ENCODE data around the gene BOD1. TPM values are rescaled to one million over a fixed set of nuclear protein-coding genes. Genes with fewer than 3 reads are reported as not detected.

Gene BOD1
- total and polyA plus RNA-seq, 10 of the 15 experiments (the other 5 are each of a cell fraction or from before 2014, with no cell fraction given), result 14.1 to 35.8 (median 29.6) TPM

DNA sequence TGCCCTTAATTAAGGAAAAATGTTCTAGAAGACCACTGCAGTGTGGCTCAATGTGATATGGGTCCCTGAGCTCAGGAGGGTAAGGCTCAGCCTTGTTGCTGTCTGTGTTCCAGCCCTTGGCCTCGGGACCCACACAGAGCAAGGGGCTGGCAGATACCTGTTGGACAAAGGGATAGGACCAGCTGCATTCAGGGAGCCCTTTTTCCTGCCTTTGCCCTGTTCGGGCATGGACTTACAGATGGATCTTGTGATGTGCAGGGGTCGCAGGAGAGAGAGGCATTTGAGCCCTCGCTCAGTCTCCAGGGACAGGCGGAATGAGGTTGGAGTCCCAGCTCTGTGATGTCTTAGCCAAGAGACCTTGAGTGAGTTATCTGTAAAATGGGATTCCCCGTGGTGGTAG is 12.1 kb upstream of the BOD1 start:
- H3K4me1 ChIP-seq (ENCODE audit: control insufficient read depth, insufficient read depth, low read length), result peaks cover 9% of the 10 kb centered on the region
- ATAC-seq (no peak), FAIRE-seq (no peak), DNase-seq (ENCODE audit: low read depth, low spot score) (no peak)
- no peak overlapping the region for H2AFZ ChIP-seq (ENCODE audit: control insufficient read depth, low read depth, low read length)
- H3K9me3 ChIP-seq (replicated peaks; ENCODE audit: control insufficient read depth, insufficient read depth, low read length), result no peaks in the 10 kb centered on the region
- H3K9ac ChIP-seq (ENCODE audit: control insufficient read depth, insufficient read depth, low read length), result no peak overlapping the region
- H3K79me2 ChIP-seq (ENCODE audit: control insufficient read depth, insufficient read depth, low read length), result no peaks in the 10 kb centered on the region
- POLR2A ChIA-PET, result no interaction called here
- SMC1A ChIA-PET (ENCODE audit: uncharacterized antibody, unreplicated experiment), result interaction anchor here (0.5 to 17.2 kb wide), 17 partner anchors 9 to 346 kb away, joined by 3 to 199 read pairs (median 5); partner anchors contain the start of gene CPEB4
- CTCF ChIA-PET, result interaction anchor here (1.0 to 17.1 kb wide), 17 partner anchors 9 to 344 kb away, joined by 3 to 267 read pairs (median 6); partner anchors contain the start of gene BOD1
- no TSS peak for BruUV-seq (replicated peaks)
- H3K36me3 ChIP-seq (ENCODE audit: control insufficient read depth in 2 of 2, insufficient read depth in 2 of 2, low read length in 1 of 2), result no peaks in the 10 kb centered on the region
- intact Hi-C loops (cut with micrococcal nuclease; ENCODE audit: unreplicated experiment), result no loop called here
- H3K27ac ChIP-seq (ENCODE audit: control insufficient read depth, insufficient read depth), result no peak overlapping the region
- no peaks in the 10 kb centered on the region for H3K27me3 ChIP-seq (replicated peaks in 1 of 2; ENCODE audit: control insufficient read depth in 2 of 2, insufficient read depth in 2 of 2, low read length in 1 of 2)
- RAD21 ChIA-PET (ENCODE audit: unreplicated experiment), result interaction anchor here (0.8 to 5.3 kb wide), 8 partner anchors 8 to 345 kb away, joined by 3 to 50 read pairs (median 7); no protein-coding TSS in a partner anchor
- no peak overlapping the region for H3K4me2 ChIP-seq (ENCODE audit: control insufficient read depth, insufficient read depth)
- TF ChIP-seq MEF2B (IDR thresholded peaks at IDR 0.05; ENCODE audit: partially characterized antibody, poor library complexity, severe bottlenecking) (no peak), STAT1 (conservative IDR thresholded peaks at IDR 0.05) (no peak), ZBED1 (IDR thresholded peaks at IDR 0.05; ENCODE audit: borderline replicate concordance) (no peak), ESRRA (IDR thresholded peaks at IDR 0.05; ENCODE audit: low read length) (no peak), TARDBP (IDR thresholded peaks at IDR 0.05; ENCODE audit: borderline replicate concordance) (no peak), SMARCA5 (IDR thresholded peaks at IDR 0.05) (no peak), MYC (IDR thresholded peaks at IDR 0.05; ENCODE audit: insufficient read depth, insufficient read length, insufficient replicate concordance, low read length, severe bottlenecking) (no peak), SMC3 (IDR thresholded peaks at IDR 0.05; ENCODE audit: borderline replicate concordance, low read length) (no peak), CTCF (IDR thresholded peaks at IDR 0.05 in 2 of 3, conservative IDR thresholded peaks at IDR 0.05 in 1 of 3; ENCODE audit: control insufficient read depth in 2 of 3, extremely low read depth in 1 of 3, insufficient read depth in 1 of 3, low read depth in 3 of 3, low read length in 3 of 3) (no peak), SIX5 (IDR thresholded peaks at IDR 0.05; ENCODE audit: low read depth, low read length, severe bottlenecking) (no peak), ZNF687 (IDR thresholded peaks at IDR 0.05) (no peak)
- no peaks in the 10 kb centered on the region for H4K20me1 ChIP-seq (ENCODE audit: control insufficient read depth, insufficient read depth)
- in situ Hi-C loops (cut with MboI), result no loop called here
- H3K4me3 ChIP-seq, result no peak overlapping the region
- 54% methylated on average over 6 of the region's 6 CpGs for WGBS (ENCODE audit: insufficient coverage, insufficient replicate concordance, low lambda C conversion rate, missing lambda C conversion rate)

All from GM12878 (cell line).